GM19324 (cell line): ENCODE results near the gene PVRIG.
A peak's percentile ranks its signal among the peaks of the same experiment; 100 is the strongest.
"Not testable (repeated sequence)": the region's sequence is repeated elsewhere in the genome, so short reads cannot be mapped to it uniquely, and the experiment has no call there.

ENCODE experiments used
- ATAC-seq: cut with Tn5 transposase; IDR thresholded peaks from one replicate; pipeline ENCODE4 v1.9.1; 2021; ENCODE audit warnings: mild to moderate bottlenecking, moderate library complexity; ENCODE audit not compliant: unreplicated experiment, low FRiP score

Gene PVRIG

DNA sequence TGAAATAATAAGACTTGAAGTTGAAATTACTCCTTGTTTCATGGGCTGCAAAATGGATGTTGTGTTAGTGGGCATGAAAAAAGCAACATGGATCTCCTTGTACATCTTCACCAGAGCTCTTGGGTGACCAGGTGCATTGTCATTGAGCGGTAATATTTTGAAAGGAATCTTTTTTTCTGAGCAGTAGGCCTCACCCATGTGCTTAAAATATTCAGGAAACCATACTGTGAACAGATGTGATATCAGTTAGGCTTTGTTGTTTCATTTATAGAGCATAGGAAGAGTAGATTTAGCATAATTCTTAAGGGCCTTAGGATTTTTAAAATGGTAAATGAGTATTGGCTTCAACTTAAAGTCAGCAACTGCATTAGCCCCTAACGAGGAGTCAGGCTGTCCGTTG lies 26.8 kb upstream of the PVRIG start:
- ATAC-seq: no peak

DNA sequence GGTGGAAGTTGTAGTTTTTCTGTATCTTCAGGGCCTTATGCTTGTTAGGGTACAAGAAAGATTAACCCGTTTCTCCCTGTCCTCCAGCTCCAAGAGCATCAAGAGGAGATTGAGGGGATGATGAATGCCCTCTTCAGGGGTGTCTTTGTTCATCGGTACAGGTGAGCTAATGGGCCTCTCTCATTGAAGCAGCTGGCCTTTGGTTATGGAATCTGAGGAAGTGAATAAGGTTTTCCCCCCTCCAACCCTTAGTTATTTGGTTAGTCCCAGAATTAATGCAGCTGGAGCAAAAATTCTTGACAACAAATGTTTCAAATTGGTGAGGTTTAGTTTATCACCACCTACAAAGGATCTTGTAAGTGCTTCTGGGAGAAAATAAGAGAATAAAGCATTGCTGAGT lies 24.5 kb upstream of the PVRIG start:
- no peak for ATAC-seq

DNA sequence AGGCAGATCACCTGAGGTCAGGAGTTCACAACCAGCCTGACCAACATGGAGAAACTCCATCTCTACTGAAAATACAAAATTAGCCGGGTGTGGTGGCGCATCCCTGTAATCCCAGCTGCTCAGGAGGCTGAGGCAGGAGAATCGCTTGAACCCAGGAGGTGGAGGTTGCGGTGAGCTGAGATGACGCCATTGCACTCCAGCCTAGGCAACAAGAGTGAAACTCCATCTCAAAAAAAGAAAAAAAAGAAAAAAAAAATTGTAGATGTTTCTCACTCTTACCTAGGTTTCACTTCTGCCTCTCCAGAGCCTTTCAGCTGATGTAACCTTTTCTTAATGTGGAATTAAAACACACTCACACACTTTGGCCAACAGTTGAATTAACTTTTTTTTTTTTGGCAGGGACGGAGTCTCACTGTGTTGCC lies 23.8 kb upstream of the PVRIG start:
- ATAC-seq: peak; percentile 34

DNA sequence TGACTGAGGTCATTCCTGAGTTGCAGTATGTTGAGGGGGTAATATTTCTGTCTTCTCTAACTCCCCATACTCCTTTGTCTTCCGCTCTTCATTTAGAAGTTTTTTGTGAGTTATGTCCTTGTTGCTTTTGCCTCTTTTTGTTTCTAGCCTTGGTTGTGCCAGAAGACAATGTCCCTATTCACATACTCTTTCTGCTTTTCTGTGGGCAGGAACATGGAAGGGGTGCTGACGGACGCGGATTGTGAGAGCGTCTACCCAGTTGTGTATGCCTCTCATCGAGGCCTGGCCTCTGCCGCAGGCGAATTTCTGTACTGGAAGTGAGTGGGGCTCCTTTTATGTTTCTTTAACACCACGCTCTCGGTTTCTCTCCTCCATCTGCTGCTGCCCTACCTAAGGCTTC lies 21.5 kb upstream of the PVRIG start:
- ATAC-seq: no peak

DNA sequence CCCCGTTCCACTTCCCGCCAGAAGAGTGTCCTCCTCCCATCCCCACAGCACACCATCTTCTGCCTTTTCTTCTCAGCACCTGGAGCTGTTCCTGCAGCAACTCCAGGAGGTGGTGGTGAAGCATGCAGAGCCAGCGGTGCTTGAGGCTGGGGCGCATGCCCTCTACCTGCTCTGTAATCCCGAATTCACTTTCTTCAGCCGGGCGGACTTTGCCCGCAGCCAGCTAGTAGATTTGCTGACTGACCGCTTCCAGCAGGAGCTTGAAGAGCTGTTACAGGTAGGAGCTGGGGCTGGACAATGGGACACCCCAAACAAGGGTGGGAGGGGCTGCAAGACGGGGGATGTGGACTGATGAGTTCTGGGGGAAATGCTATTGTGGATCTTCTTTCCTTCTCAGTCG lies 19.1 kb upstream of the PVRIG start:
- no peak for ATAC-seq

DNA sequence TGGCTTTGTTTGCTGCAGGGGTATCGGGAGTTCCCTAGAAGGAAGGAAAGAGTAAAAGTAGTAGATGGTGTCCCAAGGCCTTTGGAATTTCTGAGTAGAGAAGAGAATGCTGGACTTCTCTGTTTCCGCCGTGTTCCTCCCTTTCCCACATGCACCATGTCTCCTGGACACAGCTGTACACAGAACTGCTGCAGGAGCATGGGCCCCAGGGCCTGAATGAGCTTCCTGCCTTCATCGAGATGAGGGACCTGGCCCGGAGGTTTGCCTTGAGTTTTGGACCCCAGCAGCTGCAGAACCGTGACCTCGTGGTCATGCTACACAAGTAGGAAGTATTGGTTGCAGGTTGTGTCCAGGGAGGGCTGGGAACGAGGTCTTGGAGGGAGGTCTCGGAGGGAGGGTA lies 15.3 kb upstream of the PVRIG start:
- no peak for ATAC-seq

DNA sequence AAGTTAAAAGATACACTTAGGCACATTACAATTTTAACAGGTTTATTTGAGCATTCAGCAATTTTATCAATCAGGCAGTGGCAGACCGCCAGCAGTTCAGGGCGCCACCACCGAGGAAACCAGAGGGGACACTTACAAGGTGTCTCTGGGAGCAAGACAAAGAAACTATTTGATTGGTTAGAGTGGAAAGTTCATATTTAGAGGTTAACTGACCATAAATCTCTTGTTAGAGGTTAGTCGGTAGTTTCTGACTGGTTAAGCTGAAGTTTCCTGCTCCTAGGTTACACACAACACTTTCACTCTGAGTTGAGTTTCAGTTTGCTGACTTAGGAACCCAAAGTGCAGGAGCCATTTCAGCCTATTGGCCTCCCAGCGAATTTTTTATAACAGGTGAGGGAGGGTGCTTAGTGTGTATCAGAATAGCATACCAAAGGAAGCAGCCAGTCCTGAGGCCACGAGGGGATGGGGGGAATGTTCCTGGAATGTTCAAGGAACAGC lies 10.8 kb upstream of the PVRIG start:
- peak; percentile 52 for ATAC-seq

DNA sequence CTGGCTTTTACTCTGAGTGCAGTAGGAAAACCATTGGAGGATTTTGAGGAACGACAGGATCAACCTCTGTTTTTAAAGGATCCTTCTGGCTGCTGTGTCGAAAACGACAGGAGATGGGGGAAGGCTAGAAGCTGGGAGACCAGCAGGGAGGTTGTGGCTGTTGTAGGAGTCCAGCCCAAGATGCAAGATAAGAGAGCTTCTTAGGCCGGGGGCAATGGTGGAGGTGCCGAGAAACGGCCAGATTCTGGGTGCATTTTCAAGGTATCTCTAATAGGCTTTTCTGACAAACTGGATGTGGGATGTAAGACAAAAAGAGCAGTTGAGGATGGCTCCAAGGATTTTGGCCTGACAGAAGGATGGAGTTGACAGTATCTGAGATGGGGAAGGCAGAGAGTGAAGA lies 10.3 kb upstream of the PVRIG start:
- no peak for ATAC-seq

DNA sequence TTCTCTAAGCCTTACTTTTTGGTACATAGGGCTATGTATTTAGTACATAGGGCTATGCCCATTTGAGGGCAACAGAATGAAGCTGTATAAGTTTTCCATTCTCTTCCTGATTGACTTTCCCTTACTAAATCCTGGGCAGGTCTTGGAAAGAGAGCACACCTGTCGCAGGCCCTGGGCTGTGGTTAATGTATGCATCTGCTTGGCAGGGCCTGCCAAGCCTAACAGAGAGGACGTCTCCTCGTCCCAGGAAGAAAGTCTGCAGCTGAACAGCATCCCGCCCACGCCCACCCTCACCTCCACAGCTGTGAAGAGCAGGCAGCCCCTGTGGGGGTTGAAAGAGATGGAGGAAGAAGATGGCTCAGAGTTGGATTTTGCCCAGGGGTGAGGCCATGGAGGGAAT lies 8.9 kb upstream of the PVRIG start:
- ATAC-seq: no peak

DNA sequence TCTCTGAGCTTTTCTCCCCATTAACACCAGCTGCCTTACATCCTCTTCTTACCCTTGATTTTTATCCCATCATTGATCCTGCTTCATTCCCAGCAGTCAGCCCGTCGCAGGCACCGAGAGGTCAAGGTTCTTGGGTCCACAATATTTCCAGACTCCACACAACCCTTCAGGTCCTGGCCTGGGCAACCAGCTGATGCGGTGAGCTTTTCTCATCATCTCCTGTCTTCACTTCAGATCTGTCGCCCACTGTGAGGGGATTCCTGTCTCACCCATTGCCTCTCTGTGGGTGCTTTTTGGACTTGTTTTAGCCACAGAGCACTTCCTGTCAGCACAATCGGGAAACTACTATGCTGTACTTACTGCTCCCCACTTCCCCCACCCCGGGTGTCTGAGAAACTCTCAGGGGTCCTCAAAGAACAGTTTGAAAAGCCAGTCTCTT lies 8.4 kb upstream of the PVRIG start:
- no peak for ATAC-seq

DNA sequence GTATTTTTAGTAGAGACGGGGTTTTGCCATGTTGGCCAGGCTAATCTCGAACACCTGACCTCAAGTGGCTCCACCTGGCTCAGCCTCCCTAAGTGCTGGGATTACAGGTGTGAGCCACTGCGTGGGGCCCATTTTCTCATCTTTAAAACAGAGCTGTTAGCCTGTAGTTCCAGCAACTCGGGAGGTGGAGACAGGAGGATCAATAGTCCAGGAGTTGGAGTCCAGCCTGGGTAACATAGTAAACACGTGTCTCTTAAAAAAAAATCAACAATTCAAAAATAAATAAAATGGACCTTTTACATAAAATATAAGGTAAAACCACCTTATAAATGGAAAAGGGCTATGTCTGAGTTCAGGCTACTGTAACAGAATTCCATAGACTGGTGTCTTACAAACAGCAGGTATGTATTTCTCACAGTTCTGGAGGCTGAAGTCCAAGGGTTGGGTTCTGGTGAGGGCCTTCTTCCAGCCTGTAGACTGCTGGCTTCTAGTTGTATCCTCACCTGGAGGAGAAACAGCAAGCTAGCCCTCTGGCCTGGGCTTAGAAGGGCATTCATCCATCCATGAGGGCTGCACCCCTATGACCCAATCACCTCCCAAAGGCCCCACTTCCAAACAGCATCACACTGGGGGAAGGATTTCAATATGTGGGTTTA lies 7.0 kb upstream of the PVRIG start:
- no peak for ATAC-seq

DNA sequence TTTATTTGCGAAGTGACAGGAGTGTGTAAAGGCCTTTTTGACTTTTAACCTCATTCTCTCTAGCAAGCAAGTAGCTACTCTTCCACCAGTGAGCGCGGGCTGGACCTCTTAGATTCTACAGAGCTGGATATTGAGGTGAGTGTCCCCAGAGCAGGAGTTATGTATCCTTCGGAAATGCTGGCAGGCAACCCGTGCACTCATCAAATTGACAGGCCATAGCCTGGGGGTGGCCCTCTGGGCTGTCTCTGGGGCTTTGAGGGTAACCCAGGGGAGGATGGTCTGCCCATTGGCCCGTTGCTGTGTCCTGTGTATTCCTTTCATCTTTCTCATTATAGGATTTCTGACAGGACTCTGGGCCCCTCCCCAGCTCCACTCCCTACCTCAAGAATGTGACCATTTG lies 6.1 kb upstream of the PVRIG start:
- ATAC-seq: no peak

DNA sequence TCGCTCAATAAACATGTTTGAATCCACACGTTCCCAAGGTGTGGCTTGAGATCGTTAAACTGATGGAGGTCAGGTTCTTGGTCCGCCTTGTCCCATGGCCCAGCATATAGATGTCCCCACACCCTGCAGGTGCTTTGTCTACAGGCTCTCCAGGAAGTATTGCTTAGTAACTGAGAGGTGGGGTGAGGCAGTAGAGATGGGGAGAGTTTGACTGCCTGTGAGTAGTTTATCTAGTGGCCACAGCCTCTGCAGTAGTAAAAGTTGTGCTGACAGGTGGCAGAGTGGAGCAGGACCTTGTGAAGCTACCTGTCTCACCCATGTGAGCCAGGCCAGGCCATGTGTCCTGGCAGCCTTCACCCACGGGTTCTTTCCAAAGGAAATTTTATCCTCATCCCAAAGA lies 5.4 kb upstream of the PVRIG start:
- ATAC-seq: not testable (repeated sequence)

DNA sequence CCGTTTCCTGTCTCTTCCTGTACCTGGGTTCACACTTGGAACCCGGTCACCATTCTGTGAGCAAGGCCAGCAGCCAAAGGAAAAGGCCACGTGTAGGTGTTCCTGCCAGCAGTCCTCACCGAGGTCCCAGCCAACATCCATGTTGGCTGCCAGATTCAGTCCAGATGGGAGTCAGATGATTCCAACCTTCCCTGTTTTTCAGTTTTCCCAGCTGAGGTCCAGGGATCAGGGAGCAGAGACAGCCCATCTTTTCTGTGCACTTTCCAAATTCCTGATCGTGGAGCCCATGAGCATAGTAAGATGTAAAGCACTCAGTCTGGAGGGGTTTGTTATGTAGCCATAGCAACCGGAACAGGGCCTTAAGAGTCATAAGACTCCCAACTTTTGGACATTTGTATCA lies 3.9 kb upstream of the PVRIG start:
- ATAC-seq: no peak

DNA sequence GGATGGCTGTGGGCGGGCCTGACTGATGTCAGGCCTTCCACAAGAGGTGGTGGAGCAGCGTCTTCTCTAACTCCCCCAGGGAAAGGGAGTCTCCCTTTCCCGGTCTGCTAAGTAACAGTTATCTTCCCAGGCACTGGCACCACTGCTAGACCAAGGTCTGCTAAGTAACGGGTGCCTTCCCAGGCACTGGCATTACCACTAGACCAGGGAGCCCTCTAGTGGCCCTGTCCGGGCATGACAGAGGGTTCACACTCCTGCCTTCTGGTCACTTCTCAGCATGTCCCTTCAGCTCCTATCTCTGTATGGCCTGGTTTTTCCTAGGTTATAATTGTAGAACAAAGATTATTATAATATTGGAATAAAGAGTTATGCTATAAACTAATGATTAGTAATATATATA lies 1.8 kb upstream of the PVRIG start:
- not testable (repeated sequence) for ATAC-seq

DNA sequence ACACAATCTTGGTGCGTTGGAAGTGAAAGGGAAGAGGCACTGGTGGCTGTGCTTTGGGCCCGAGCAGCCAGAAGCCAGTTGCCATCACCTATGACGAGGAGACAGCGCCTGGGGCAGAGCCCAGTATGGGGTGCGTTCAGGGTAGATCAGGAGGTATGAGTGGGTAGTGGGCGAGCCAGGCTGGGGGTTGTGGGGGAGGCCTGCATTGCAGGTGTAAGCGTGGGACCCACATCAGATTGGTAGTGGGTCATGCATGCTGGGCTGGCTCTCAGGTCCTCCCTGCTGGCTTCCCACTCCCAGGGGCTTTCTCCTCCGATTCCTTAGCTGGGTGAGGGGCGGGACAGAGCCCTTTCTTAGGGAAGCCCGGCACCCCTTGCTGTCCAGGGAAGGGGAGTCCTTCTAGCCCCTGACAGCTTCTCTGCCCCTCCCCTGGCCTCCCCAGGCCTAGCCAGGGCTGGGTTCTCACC lies 445 bp upstream of the PVRIG start:
- no peak for ATAC-seq

DNA sequence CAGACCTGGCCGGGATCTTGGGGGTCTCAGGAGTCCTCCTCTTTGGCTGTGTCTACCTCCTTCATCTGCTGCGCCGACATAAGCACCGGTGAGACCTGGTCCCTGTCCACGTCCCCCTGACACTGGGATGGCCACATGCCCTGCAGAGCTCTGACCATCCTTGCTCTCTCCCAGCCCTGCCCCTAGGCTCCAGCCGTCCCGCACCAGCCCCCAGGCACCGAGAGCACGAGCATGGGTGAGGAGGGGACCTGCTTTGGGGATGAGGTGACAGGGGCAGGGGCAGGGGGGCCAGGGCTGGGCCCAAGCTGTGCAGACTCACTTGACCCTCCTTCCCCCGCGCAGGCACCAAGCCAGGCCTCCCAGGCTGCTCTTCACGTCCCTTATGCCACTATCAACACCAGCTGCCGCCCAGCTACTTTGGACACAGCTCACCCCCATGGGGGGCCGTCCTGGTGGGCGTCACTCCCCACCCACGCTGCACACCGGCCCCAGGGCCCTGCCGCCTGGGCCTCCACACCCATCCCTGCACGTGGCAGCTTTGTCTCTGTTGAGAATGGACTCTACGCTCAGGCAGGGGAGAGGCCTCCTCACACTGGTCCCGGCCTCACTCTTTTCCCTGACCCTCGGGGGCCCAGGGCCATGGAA lies 959 bp downstream of the PVRIG start:
- ATAC-seq: peak; percentile 2

DNA sequence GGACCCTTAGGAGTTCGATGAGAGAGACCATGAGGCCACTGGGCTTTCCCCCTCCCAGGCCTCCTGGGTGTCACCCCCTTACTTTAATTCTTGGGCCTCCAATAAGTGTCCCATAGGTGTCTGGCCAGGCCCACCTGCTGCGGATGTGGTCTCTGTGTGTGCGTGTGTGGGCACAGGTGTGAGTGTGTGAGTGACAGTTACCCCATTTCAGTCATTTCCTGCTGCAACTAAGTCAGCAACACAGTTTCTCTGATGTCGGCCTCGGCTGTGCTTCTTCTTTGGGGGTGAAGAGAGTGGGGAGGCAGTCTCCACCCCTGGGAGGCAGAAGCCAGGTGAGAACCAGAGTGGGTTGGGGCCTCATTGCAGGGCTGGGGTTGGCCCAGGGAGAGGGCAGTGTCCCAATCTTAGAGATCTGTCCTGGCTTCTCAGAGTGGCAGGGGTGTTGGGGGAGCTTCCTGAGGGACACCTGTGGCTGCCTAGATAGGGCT lies 1.5 kb downstream of the PVRIG start:
- ATAC-seq: peak; percentile 38

DNA sequence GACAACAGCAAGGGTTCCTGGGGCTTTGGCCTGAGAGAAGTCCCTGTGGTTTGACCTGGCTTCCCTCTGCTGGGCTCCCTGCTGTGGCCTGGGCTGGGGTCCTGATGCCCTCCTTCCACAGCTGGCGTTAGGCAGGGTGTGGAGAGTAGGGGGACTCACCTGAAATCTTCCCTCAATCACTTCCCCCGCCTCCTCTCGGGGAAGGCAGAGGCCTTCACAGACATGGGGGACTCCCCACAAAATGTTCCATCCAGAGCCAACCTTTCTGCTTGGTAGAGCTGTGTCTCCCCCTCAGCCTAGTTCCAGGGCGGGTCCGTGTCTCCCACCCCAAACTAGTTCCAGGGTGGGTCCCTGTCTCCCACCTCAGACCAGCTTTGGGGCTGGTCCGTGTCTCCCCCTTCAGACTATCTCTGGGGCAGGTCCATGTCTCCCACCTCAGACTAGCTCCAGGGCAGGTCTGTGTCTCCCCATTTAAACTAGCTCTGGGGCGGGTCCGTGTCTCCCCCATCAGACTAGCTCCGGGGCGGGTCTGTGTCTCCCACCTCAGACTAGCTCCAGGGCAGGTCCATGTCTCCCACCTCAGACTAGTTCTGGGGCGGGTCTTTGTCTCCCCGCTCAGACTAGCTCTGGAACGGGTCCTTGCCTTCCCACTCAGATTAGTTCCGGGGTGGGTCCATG lies 2.2 kb downstream of the PVRIG start:
- no peak for ATAC-seq

DNA sequence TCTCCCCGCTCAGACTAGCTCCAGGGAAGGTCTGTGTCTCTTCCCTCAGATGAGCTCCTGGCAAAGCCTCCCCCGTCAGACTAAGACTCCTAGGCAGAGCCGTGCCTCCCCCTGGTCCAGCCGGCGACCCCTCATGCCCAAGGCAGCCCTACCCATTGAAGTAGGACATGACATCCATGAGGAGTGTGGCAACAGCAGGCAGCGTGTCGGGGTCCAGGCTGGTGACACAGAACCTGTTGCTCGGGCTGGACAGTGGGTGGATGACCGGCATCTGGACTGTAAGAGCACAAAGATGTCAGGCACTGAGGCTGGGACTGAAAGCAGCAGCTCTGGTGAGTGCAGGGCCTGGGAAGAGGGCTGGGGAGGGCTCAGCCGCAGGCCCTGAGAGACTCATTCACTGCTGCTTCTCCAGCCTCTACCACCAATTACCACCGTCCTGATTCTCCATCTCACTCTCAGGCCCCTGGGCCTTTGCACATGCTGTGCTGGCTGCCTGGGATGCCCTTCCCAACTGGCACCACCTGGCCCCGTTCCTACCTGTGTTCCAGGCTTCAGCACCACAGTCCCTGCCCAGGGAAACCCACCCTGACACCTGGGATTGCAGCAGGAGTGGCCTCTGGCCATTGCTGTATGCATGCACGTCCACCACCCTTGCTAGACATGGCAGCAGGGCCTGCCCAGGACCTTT lies 2.8 kb downstream of the PVRIG start:
- no peak for ATAC-seq

DNA sequence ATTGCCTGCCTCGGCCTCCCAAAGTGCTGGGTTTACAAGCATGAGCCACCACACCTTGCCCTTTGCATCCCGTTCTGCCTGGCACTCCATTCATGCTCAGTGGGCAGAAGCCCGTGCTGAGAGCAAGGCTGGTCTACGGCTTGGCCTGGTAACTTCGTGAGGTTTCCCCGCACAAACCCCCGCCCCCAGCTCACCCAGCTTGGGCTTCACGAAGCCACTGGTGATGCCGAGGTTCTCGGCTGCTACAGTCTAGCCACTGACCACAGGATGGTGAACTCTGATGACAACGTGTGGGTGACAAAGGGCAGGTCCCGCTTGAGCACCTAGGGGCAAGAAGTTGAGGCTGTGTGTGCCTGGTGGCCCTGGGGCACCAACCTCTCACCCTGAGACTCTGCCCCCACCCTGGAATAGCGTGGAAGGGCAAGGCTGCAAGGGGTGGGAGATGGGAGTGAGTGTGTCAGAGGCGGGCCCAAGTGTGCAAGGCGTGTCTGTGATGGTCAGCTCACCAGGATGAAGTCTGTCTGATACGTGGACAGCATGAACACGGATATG lies 3.7 kb downstream of the PVRIG start:
- ATAC-seq: not testable (repeated sequence)
